Measurements from ENCODE around the gene FBL.
"Not testable (repeated sequence)": the region's sequence is repeated elsewhere in the genome, so short reads cannot be mapped to it uniquely, and the experiment has no call there.

Gene FBL

DNA sequence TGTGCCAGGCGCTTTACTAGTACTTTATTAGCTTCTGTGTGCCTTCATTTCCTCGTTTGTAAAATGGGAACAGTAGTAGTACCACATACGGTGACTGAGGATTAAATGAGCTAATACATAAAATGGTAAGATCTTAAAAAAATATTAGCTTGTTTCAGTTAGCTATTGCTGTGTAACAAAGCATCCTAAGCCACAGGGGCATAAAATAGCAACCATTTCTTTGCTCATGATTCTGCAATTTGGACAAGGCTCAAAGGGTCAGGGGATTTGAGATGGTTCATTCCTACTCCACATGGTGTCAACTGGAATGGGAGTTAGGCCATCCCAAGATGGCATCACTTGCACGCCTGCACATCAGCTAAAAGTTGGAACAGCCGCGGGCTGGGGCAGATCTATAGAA lies 25.5 kb downstream of the FBL start:
- DNase-seq: no peak

DNA sequence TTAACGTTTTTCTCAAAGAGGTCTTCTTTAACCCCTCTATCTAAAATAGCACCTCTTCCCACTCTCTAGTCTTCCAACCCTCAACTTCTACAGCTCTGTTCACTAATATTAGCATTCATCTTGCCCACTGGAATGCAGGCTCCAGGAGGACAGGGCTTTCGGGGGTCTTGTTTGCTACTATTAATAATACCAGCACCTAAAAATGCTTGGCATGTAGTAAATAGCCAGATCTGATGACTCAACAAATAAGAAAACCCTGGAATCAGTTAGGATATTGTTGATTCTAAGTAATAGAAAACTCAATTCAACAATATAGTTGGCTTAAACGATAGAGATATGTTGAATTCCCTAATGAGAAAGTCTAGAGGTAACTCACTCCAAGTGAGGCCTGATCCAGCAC lies 26.4 kb downstream of the FBL start:
- DNase-seq: no peak

DNA sequence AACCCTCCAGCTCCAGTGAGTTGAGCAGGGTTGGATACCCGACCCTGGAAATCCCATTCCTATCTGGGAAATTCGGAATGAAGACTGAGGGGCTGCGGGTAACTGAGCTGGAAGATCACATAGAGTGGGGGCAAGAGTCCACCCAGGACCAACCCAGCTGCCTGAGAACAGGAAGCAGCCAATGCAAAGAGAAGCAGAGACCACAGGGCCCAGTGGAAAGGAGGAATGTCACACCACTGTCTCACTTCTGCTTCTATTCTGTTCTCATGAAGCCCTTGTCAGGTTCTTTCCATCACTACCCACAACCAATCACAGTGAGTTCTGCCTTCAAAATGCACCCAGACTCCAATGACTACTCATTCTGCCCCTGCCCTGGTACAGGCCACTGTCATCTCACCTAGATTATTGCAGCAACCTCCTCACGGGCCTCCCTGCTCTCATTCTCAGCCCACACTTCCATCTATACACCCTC lies 27.5 kb downstream of the FBL start:
- DNase-seq: no peak

DNA sequence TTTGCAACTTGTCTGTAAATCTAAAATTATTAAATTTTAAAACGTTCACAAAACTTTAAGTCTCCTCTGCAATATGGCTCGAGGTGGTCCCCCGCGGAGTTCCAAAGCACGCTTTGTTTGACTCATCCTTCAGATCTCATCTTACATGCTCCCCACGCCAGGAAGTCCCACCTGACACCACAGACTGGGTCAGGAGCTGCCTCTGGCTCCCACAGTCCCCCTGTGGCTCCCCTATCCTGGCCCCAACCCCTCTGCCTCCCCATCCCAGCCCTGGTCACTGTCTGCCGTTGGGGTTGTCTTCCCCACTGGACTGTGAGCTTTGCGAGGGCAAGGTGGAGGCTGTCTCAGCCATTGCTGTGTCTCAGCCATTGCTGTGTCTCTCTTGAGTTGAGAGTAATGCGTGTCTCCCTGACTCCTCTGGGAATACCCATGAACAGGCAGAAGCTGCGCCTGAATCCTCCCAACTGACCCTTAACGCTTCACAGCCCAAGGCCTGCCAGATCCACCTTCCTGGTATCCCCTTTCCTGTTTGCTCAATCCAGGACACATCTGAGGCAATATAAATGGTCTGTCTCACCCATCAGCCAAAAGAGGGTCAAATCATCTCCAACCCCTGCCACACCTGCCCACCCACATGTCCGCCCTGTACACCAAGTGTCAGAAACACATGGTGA lies 28.2 kb downstream of the FBL start:
- no peak for DNase-seq

DNA sequence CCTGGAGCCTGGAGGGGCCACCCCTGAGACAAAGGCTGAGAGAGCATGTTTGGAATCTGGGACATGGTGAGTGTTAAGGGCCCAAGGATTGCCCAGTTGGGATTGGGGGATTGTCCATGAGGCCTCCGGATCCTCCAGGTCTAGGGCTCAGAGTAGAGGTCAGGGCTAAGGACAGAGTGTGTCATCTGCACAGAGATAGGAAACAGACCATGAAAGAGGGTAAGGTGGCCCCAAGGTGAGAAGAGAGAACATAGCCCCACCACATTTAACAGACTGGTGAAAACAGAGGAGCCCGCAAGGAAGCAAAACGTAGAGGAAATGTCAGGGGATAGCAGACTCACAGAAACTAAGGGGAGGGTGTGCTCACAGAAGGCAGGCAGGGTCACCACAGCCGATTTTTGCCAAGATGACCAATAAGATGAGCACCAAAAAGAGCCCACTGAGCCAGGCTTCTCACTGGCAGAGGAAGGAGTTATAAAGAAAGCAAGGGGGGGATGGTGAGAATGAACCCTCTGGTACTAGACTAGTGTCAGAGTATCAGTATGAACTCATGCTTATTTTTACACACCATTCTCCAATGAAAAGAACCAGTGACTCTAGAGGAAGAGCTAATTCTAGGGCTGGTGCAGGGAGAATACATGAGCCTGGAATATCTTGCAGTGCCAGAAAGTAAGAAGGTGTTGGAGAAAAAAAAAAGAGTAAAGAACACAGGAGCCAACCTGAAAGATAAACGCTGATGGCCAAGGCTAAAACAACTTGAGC lies 29.7 kb downstream of the FBL start:
- no peak for DNase-seq

DNA sequence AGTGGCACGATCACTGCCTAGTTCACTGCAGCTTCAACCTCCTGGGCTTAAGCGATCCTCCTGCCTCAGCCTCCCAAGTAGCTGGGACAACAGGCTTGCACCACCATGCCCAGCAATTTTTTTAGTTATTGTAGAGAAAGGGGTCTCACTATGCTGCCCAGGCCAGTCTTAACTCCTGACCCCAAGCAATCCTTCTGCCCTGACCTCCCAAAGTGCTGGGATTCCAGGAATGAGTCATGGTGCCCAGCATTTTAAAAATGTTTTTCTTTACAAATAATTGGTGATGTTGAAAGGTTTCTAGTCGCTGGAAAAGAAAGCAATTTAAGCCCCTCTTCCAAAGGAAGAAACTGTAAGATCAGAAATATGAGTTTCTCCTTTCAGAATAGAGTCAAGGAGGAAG lies 31.6 kb downstream of the FBL start:
- no peak for DNase-seq

DNA sequence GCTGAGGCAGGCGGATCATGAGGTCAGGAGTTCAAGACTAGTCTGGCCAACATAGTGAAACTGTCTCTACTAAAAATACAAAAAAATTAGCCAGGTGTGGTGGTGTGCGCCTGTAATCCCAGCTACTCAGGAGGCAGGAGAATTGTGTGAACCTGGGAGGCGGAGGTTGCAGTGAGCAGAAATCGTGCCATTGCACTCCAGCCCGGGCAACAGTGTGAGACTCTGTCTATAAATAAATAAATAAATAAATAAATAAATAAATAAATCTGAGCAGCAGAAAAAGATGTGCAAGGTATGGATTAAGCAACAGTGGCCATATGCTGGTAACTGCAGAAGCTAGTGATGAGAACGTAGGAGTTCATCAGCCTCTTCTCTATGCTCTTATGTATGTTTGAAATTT lies 32.1 kb downstream of the FBL start:
- DNase-seq: not testable (repeated sequence)

DNA sequence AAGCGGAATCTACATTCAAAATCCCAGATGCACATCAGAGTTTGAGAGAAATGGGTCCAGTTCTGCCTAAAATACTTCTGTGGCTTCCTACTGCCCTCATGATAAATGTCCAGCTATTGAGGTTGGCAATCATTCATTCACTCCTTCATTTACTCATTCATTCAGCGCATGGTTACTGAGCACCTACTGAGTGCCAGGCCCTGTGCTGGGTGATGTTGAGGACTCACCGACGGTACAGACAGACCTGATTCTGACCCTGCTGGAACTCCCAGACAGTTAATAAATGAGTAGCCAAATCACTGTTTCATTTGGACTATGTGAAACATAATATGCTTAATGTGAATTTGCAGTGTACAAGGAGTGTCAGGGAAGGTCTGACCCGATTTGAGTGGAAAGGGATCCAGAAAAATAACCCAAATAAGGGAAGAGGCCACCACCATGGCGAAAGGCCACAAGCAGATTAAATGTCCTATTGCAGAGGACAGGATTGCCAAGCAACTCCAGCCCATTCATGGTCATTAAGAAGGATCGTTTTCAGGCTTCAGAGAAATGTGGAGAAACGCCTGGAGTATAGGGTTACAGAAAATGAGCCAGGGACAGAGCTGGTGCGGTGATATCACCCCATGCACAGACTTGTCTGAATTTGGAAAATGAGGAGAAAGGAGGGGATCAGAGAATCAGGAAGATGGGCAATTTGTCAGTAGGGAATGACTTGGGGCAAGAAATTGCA lies 32.8 kb downstream of the FBL start:
- no peak for DNase-seq

DNA sequence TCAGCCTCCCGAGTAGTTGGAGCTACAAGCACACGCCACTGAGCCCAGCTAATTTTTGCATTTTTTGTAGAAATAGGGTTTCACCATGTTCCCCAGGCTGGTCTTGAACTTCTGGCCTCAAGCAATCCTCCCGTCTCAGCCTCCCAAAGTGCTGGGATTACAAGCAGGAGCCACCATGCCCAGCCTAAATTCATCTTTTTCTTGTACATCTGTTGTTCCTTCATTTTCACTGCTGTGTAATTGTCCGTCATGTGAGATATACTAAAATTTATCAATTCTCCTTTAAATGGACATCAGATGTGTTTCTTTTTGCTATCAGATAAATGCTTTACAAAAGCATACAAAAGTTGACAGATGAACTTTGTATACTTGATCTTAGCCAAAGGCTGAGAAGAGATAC lies 35.1 kb downstream of the FBL start:
- DNase-seq: no peak

DNA sequence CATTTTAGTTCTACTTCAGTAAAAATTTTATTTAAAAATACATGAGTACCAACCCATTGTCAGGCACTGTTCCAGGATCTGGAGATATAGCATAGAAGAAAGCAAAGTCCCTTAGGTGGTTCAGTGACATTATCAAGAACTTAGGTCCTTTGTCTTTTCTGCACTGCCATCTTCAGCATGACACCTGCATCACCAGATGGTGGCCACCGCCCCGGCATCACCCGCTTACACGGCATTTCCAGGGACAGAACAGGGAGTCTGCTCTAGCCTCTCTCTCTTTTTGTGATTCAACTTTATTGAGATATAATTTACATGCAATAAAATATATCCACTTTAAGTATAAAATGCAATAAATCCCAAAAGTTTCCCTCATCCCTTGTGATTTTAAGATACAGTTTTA lies 35.8 kb downstream of the FBL start:
- DNase-seq: no peak

DNA sequence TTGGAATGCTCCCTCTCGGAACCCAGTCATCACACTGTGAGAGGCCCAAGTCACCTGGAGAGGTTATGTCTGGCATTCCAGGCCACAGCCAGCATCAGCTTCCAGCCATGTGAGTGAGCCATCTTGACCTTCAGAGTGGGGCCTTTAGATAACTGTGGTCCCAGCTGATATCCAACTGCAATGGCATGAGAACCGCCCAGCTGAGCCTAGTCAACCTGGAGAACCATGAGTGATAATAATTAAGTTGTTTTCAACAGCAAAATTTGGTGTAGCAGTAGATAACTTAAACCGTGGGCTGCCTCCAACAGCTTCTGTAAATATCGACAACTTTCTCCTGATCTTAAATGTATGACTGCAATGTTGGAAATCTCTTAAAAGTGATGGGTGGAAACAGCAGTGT lies 36.8 kb downstream of the FBL start:
- no peak for DNase-seq

DNA sequence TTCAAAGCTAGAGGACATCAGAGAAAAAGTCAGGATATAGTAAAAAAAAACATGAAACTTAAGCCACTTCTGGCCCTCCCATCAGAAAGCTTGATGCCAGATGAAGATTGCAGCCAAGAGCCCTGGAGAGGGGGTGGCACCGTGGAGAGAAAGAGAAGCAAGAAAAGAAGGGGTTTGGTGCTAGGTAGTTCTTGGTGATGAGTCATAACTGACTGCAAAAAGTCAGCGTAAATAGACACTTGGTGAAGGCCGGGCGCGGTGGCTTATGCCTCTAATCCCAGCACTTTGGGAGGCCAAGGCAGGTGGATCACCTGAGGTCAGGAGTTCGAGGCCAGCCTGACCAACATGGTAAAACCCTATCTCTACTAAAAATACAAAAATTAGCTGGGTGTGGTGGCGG lies 37.5 kb downstream of the FBL start:
- DNase-seq: not testable (repeated sequence)

DNA sequence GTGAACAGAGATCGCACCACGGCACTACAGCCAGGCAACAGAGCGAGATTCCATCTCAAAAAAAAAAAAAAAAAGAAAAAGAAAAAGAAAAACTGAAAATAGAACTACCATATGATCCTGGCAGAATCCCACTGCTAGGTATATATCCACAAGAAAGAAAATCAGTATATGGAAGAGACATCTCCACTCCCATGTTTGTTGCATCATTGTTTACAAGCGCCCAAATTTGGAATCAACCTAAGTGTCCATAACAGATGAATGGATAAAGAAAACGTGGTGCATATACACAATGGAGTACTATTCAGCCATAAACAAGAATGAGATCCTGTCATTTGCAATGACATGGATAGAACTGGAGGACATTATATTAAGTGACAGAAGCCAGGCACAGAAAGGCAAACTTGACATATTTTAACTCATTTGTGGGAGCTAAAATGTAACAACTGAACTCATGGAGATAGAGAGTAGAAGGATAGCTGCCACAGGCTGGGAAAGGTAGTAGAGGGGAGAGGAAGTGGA lies 38.3 kb downstream of the FBL start:
- no peak for DNase-seq

DNA sequence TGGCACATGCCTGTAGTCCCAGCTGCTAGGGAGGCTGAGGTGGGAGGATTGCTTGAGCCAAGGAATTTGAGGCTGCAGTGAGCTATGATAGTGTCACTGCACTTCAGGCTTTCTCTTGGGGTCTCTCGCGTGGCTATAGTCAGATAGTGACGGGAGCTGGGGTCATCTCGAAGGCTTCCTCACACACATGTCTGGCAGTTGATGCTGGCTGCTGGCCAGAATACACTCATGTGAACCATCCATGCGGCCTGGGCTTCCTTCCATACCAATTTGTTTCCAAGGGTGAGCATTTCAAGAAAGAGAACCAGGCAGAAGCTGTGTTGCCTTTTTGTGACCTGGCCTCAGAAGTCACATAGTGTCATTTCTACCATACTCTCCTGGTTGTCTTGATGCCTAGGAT lies 41.1 kb downstream of the FBL start:
- no peak for DNase-seq

DNA sequence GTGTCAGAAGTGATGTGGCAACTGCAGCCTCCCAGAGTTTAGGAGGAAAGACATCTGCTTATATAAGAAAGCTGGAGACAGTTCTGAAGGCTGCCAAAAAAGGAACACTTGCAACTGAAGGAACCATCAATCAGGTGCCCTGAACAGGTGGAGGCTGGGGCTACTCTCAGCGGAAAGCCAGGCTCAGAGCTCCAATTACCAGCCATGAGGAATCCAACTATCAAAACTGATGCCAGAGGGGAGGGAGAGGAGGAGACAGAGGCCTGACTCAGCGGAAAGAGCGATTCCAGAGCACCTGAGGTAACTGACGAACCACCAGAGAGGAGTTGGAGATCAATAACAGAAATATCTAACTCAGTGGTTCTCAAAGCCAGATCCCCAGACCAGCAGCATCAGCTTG lies 43.2 kb downstream of the FBL start:
- DNase-seq: no peak

DNA sequence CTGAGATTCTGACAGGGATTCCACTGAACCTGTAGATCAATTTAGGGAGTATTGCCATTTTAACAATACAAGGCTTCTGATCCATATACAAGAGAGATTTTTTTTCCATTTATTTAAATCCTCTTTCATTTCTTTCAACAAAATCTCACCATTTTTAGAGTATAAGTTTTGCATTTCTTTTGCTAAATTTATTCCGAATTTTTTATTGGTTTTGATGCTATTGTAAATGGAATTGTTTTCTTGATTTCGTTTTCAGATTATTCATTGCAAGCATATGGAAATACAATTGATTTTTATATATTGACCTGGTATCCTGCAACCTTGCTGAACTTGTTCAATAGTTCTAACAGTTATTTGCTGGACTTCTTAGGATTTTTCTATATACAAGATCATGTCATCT lies 49.1 kb downstream of the FBL start:
- no peak for DNase-seq

DNA sequence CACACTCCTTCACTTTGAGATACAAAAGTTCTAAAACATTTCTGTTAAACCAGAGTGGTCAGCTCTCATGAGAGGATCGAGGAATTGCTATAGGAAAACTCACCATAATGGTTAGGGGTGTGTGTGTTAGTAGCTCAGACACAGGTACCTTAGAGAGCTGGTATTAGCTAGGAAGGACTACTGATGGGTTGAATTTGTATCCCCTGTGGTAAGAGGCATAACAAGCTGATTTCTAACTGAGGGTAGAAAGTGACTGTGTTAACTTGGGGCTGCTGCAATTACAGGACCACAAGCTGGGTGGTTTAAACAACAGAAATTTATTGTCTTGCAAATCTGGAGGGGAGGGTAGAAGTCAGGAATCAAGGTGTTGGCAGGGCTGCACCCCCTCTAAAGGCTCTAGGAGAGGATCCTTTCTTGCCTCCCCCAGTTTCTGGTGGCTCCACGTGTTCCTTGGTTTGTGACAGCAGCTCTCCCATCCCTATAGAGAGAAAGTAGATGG lies 50.1 kb downstream of the FBL start:
- no peak for DNase-seq

DNA sequence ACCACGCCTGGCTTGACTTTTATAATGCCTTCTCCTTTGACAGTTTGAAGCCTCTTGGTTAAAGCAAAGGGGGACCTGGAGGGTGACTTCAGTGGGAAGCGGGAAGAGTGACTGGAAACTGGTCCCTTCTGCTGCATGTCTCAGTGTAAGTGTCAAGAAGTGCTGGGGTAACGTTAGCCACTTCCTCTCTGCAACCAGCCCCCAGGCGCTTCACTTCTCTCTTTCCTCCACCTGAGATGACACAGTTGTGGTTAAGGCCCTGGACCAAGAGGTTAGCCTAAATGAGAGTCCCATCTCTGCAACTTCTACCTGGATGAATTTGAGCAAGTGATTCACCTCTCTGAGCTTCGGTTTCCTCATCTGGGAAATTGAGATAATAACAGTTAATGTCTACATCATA lies 51.2 kb downstream of the FBL start:
- no peak for DNase-seq

DNA sequence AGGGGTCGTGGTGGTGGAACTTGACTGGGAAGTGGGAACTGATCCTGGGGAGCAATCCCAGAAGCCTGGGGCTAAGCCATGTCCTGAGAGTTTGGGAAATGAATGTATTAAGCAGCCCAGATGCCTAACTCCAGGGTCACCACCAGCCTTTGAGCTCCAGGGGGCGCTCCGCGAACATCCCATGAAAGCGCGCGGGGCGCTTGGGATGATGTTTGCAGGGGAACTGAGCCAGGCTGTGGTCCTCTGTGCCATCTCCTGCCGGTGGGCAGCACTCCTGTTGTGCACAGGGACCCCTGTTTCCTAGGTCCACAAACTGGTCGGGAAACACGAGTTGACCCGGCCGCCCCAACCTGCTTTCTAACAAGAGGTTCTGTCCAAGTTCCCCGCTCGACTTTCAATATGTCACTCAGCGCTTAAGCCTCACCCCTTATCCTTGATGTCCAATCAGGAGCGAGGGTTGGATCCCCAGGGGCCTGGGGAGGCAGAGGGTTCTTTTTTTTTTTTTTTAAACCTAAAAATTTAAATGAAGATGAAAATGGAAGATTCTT lies 53.1 kb downstream of the FBL start:
- peak; percentile 74 for DNase-seq

DNA sequence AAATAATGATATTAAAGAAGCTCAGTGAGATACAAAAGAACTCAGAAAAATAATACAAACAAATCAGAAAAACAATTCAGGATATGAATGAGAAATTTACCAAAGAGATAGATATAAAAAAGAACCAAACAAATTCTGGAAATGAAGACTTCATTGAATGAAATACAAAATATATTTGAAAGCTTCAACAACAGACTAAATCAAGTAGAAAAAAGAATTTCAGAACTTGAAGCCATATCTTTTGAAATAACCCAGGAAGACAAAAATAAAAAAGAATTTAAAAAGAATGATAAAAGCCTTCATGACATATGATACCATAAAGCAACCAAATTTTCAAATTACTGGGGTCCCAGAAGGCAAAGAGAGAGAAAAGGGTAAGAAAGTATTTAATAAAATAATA lies 57.9 kb downstream of the FBL start:
- DNase-seq: no peak
